B cell (primary cell): ENCODE data around the gene RETREG1. TPM values are rescaled to one million over a fixed set of nuclear protein-coding genes. Genes with fewer than 3 reads are reported as not detected.
A peak's percentile ranks its signal among the peaks of the same experiment; 100 is the strongest.

ENCODE experiments used
- ATAC-seq: fragments of 200-7000 bp; cut with Tn5 transposase; one replicate; pipeline ENCODE4 v1.10.0; 2021; ENCODE audit warnings: low read depth, mild to moderate bottlenecking, moderate number of reproducible peaks, moderate library complexity
- CTCF ChIA-PET: fragments of 350-600 bp; sonication (Branson Sonifier 250); formaldehyde crosslinking; loops from one replicate; lab custom pipeline; 2021; ENCODE audit warnings: antibody characterized with exemption, inconsistent platforms; lab: Charles Lee
- POLR2A ChIA-PET: fragments of 350-600 bp; sonication (Branson Sonifier 250); formaldehyde crosslinking; loops from one replicate; lab custom pipeline; 2021; ENCODE audit warnings: antibody characterized with exemption; lab: Charles Lee
- DNase-seq: peaks from one replicate; pipeline ENCODE4 v3.0.0; 2013
- H2AFZ ChIP-seq: 2 replicates; pipeline ENCODE4 v1.6.1; 2012; ENCODE audit warnings: mild to moderate bottlenecking, low read depth, low read length; ENCODE audit not compliant: insufficient read depth, poor library complexity, severe bottlenecking
- H3K27ac ChIP-seq, 2 donors: 1 replicate in 1 of 2; 2 replicates in 1 of 2; pipeline ENCODE4 v1.5.1; 2012 to 2013; ENCODE audit warnings: low read length in 2 of 2, mild to moderate bottlenecking in 2 of 2, moderate library complexity in 1 of 2
- H3K27me3 ChIP-seq, 4 experiments: fragments of 200-600 bp in 1 of 4; sonication (generic) in 1 of 4; replicated peaks in 1 of 4; 1 replicate in 2 of 4; 2 replicates in 2 of 4; pipeline versions ENCODE4 v1.6.1 to v1.7.0; 2013 to 2016; ENCODE audit warnings: low read length in 3 of 4, mild to moderate bottlenecking in 2 of 4, mixed read lengths in 1 of 4, moderate library complexity in 1 of 4; ENCODE audit not compliant: insufficient read depth in 4 of 4, control insufficient read depth in 3 of 4; ENCODE audit errors: control extremely low read depth in 1 of 4
- H3K36me3 ChIP-seq, 2 experiments: replicated peaks in 1 of 2; 1 replicate in 1 of 2; 2 replicates in 1 of 2; pipeline versions ENCODE4 v1.6.1 to v1.7.1; 2013; ENCODE audit warnings: low read length in 1 of 2; ENCODE audit not compliant: insufficient read depth in 2 of 2, control insufficient read depth in 1 of 2; ENCODE audit errors: control extremely low read depth in 1 of 2, extremely low read depth in 1 of 2
- H3K4me1 ChIP-seq, 2 donors: fragments of 200-600 bp in 1 of 2; sonication (generic) in 1 of 2; 1 replicate in 1 of 2; 2 replicates in 1 of 2; pipeline versions ENCODE4 v1.5.1 to v1.6.1; 2013 to 2017; ENCODE audit warnings: low read length in 2 of 2; ENCODE audit not compliant: control insufficient read depth in 2 of 2, insufficient read depth in 2 of 2
- H3K4me2 ChIP-seq: replicated peaks from 2 replicates; pipeline ENCODE3; 2012; ENCODE audit warnings: mild to moderate bottlenecking, low read depth, low read length; ENCODE audit not compliant: poor library complexity, severe bottlenecking
- H3K4me3 ChIP-seq, 5 experiments: fragments of 200-600 bp in 1 of 5; sonication (generic) in 1 of 5; 1 replicate in 3 of 5; 2 replicates in 2 of 5; pipeline versions ENCODE4 v1.5.1 to v1.7.0; 2011 to 2016; ENCODE audit warnings: low read length in 4 of 5, mild to moderate bottlenecking in 4 of 5, low read depth in 2 of 5, control low read depth in 1 of 5, moderate library complexity in 1 of 5; ENCODE audit not compliant: insufficient read depth in 1 of 5; ENCODE audit errors: control extremely low read depth in 1 of 5, extremely low read depth in 1 of 5
- H3K79me2 ChIP-seq: fragments of 200-600 bp; sonication (generic); one replicate; pipeline ENCODE4 v1.6.0; 2016; ENCODE audit warnings: low read length; ENCODE audit not compliant: control insufficient read depth, insufficient read depth
- H3K9ac ChIP-seq: fragments of 200-600 bp; sonication (generic); 2 replicates; pipeline ENCODE4 v1.6.1; 2017; ENCODE audit warnings: mild to moderate bottlenecking, low read length, moderate library complexity
- H3K9me3 ChIP-seq, 3 donors: one replicate each; pipeline versions ENCODE4 v1.6.1 to v1.7.1; 2013; ENCODE audit warnings: low read length in 2 of 3; ENCODE audit not compliant: control insufficient read depth in 2 of 3, insufficient read depth in 1 of 3; ENCODE audit errors: control extremely low read depth in 1 of 3
- H4K20me1 ChIP-seq: 2 replicates; pipeline ENCODE4 v1.6.0; 2012; ENCODE audit warnings: mild to moderate bottlenecking, low read length; ENCODE audit not compliant: insufficient read depth, control insufficient read depth, poor library complexity, severe bottlenecking
- H3K27ac Mint-ChIP-seq: one replicate; pipeline ENCODE4 v1.8.0; 2021; ENCODE audit warnings: mixed read lengths
- H3K27me3 Mint-ChIP-seq: one replicate; pipeline ENCODE4 v1.8.0; 2021; ENCODE audit warnings: mixed read lengths
- H3K4me1 Mint-ChIP-seq: one replicate; pipeline ENCODE4 v1.8.0; 2021; ENCODE audit warnings: mixed read lengths
- H3K4me3 Mint-ChIP-seq: one replicate; pipeline ENCODE4 v1.8.0; 2021; ENCODE audit warnings: mixed read lengths
- H3K9me3 Mint-ChIP-seq: one replicate; pipeline ENCODE4 v1.8.0; 2022; ENCODE audit warnings: mixed read lengths; ENCODE audit not compliant: insufficient read depth
- EZH2 ChIP-seq: IDR thresholded peaks from 2 replicates; pipeline ENCODE4 v1.6.1; 2012; ENCODE audit warnings: borderline replicate concordance, low read depth, mild to moderate bottlenecking, moderate library complexity, low read length; ENCODE audit not compliant: insufficient read depth, poor library complexity, severe bottlenecking
- WGBS: methylation state at CpG from one replicate; pipeline ENCODE4 v1.1.5; 2013; ENCODE audit warnings: missing lambda C conversion rate; ENCODE audit not compliant: insufficient coverage; 5-methylcytosine and 5-hydroxymethylcytosine counted together
- intact Hi-C: fragments of 100-400 bp; cut with micrococcal nuclease; formaldehyde crosslinking; loops from one replicate; pipeline ENCODE4 v1.10.0; 2022
- polyA plus RNA-seq: library from polyadenylated mRNA; depleted of rRNA; stranded (reverse); fragments of >200 nt; gene quantifications from 2 replicates; pipeline ENCODE4 v1.2.3, GENCODE V29; 2012
- total RNA-seq, 2 donors: library from RNA; stranded (reverse); fragments of 120-200 nt in 1 of 2; gene quantifications; 1 replicate in 1 of 2; 2 replicates in 1 of 2; pipeline versions ENCODE4 v1.2.3 to v1.2.4, GENCODE V29; 2013 to 2022
- TF ChIP-seq, protein P1 (sequence below): fragments of 200-600 bp; IDR thresholded peaks from one replicate; pipeline ENCODE4 v1.8.0; 2022; ENCODE audit warnings: antibody characterized with exemption, mild to moderate bottlenecking

Gene RETREG1
- total and polyA plus RNA-seq, 2 donors (not counting 1 experiment from before 2014, with no cell fraction given): 5.1 to 12.9 TPM

- no peak for ATAC-seq
- POLR2A ChIA-PET: no interaction called here
- no peaks in the 10 kb centered on the region for H4K20me1 ChIP-seq
- WGBS: no CpG with 5 or more reads among the region's 3 CpGs
- H3K27ac ChIP-seq: no peak overlapping the region
- DNase-seq: no peak
- no peak overlapping the region for H3K4me2 ChIP-seq
- H3K27ac Mint-ChIP-seq: no peak overlapping the region
- peaks cover 3% of the 10 kb centered on the region for H3K9me3 Mint-ChIP-seq
- H3K27me3 Mint-ChIP-seq: no peaks in the 10 kb centered on the region
- CTCF ChIA-PET: interaction anchor here (1.2 to 1.7 kb wide), 2 partner anchors 13 to 54 kb away, joined by 3 to 4 read pairs; no protein-coding TSS in a partner anchor
- H3K4me1 Mint-ChIP-seq: peaks cover 10% of the 10 kb centered on the region
- H3K36me3 ChIP-seq: no peaks in the 10 kb centered on the region
- H3K4me3 ChIP-seq: no peak overlapping the region
- H3K9me3 ChIP-seq: peaks cover 0 to 4% (median 0%) of the 10 kb centered on the region in 3 donors
- intact Hi-C loops: no loop called here
- no peak overlapping the region for H3K4me3 Mint-ChIP-seq
- H3K9ac ChIP-seq: no peak overlapping the region
- no peaks in the 10 kb centered on the region for H3K27me3 ChIP-seq
- TF ChIP-seq EZH2: no peak
- no peak overlapping the region for H2AFZ ChIP-seq
- no peaks in the 10 kb centered on the region for H3K79me2 ChIP-seq
- peaks cover 3 to 9% of the 10 kb centered on the region in 2 donors for H3K4me1 ChIP-seq
These were observed 30.2 kb downstream of the RETREG1 start for GRCh38 chr5:16586556-16586955.

DNA sequence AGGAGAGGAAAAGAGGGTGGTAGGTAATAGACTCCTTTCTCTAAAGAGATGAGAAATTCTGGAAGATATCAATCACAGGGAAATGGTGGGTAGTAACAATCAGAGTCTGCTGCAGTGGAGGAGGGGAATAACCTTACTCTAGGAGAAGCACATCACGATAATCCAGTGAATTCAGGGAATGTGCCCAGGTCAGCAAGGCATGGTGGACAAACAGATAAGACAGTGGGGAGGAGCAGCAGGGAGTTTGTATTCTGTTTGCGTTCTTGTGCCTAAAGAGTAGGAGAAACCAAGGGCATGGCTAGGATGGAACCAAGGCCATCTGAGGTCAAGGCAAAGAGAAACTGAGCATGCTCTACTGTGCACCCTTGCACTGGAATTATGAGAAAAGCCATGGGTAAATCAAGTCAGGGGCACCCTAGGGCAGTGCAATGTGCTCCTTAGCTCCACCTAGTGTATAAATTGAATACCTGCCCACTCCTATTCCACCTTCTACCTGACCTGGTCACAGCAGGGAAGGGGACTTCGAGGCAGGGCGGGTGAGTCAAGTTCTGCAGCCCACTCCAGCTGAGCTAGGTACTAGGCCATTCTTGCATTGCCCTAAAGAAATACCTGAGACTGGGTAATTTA is 31.6 kb downstream of the RETREG1 start:
- Histone ChIP-seq H3K4me2 (no peak overlapping the region), H2AFZ (no peak overlapping the region), H4K20me1 (no peaks in the 10 kb centered on the region), H3K9me3 (peaks cover 0 to 4% (median 0%) of the 10 kb centered on the region in 3 donors), H3K36me3 (no peaks in the 10 kb centered on the region), H3K27me3 (no peaks in the 10 kb centered on the region), H3K9ac (no peak overlapping the region), H3K4me3 (no peak overlapping the region), H3K79me2 (no peaks in the 10 kb centered on the region), H3K4me1 (peaks cover 3 to 9% of the 10 kb centered on the region in 2 donors), H3K27ac (no peak overlapping the region)
- H3K4me3 Mint-ChIP-seq: no peak overlapping the region
- TF ChIP-seq, protein P1, sequence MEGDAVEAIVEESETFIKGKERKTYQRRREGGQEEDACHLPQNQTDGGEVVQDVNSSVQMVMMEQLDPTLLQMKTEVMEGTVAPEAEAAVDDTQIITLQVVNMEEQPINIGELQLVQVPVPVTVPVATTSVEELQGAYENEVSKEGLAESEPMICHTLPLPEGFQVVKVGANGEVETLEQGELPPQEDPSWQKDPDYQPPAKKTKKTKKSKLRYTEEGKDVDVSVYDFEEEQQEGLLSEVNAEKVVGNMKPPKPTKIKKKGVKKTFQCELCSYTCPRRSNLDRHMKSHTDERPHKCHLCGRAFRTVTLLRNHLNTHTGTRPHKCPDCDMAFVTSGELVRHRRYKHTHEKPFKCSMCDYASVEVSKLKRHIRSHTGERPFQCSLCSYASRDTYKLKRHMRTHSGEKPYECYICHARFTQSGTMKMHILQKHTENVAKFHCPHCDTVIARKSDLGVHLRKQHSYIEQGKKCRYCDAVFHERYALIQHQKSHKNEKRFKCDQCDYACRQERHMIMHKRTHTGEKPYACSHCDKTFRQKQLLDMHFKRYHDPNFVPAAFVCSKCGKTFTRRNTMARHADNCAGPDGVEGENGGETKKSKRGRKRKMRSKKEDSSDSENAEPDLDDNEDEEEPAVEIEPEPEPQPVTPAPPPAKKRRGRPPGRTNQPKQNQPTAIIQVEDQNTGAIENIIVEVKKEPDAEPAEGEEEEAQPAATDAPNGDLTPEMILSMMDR: peak; percentile 43
- TF ChIP-seq EZH2: no peak
- H3K9me3 Mint-ChIP-seq: peaks cover 3% of the 10 kb centered on the region
- ChIA-PET POLR2A (no interaction called here), CTCF (interaction anchor here (0.7 to 1.7 kb wide), 7 partner anchors 9 to 98 kb away, joined by 3 to 4 read pairs (median 3); no protein-coding TSS in a partner anchor)
- intact Hi-C loops: no loop called here
- ATAC-seq (no peak), DNase-seq (no peak)
- peaks cover 10% of the 10 kb centered on the region for H3K4me1 Mint-ChIP-seq
- H3K27ac Mint-ChIP-seq: no peak overlapping the region
- no peaks in the 10 kb centered on the region for H3K27me3 Mint-ChIP-seq
- WGBS: 87% methylated on average over 3 of the region's 4 CpGs
